ENCODE data around the gene OR10H4.
"Not testable (repeated sequence)": the region's sequence is repeated elsewhere in the genome, so short reads cannot be mapped to it uniquely, and the experiment has no call there.

DNA sequence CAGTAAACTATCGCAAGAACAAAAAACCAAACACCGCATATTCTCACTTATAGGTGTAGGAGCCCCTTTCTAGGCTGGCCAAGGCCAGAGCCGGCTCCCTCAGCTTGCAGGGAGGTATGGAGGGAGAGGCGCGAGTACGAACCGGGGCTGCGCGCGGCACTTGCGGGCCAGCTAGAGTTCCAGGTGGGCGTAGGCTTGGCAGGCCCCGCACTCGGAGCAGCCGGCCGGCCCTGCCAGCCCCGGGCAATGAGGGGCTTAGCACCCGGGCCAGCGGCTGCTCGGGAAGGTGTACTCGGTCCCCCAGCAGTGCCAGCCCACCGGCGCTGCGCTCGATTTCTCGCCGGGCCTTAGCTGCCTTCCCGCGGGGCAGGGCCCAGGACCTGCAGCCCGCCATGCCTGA, 49.2 kb upstream of the OR10H4 start:
- TF ChIP-seq, protein P1, sequence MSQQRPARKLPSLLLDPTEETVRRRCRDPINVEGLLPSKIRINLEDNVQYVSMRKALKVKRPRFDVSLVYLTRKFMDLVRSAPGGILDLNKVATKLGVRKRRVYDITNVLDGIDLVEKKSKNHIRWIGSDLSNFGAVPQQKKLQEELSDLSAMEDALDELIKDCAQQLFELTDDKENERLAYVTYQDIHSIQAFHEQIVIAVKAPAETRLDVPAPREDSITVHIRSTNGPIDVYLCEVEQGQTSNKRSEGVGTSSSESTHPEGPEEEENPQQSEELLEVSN (IDR thresholded peaks at IDR 0.05) = not testable (repeated sequence)
- TF ChIP-seq, protein P2, sequence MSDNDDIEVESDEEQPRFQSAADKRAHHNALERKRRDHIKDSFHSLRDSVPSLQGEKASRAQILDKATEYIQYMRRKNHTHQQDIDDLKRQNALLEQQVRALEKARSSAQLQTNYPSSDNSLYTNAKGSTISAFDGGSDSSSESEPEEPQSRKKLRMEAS (IDR thresholded peaks at IDR 0.05) = not testable (repeated sequence)
- TF ChIP-seq POLR2AphosphoS5 (IDR thresholded peaks at IDR 0.05; ENCODE audit: low read depth, low read length) = not testable (repeated sequence)
- TF ChIP-seq, protein P3, sequence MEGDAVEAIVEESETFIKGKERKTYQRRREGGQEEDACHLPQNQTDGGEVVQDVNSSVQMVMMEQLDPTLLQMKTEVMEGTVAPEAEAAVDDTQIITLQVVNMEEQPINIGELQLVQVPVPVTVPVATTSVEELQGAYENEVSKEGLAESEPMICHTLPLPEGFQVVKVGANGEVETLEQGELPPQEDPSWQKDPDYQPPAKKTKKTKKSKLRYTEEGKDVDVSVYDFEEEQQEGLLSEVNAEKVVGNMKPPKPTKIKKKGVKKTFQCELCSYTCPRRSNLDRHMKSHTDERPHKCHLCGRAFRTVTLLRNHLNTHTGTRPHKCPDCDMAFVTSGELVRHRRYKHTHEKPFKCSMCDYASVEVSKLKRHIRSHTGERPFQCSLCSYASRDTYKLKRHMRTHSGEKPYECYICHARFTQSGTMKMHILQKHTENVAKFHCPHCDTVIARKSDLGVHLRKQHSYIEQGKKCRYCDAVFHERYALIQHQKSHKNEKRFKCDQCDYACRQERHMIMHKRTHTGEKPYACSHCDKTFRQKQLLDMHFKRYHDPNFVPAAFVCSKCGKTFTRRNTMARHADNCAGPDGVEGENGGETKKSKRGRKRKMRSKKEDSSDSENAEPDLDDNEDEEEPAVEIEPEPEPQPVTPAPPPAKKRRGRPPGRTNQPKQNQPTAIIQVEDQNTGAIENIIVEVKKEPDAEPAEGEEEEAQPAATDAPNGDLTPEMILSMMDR (IDR thresholded peaks at IDR 0.05; ENCODE audit: control extremely low read depth in 1 of 3, insufficient read depth in 1 of 3, low read depth in 1 of 3, low read length in 3 of 3) = not testable (repeated sequence)

Data from H1 (cell line).